IMR-90 (cell line): ENCODE results near the gene SCP2D1. TPM values are rescaled to one million over a fixed set of nuclear protein-coding genes. Genes with fewer than 3 reads are reported as not detected.

Experiments
- ATAC-seq: fragments of 200-7000 bp; cut with Tn5 transposase; 2 replicates; pipeline ENCODE4 v1.9.1; 2020; ENCODE audit warnings: low read depth, mild to moderate bottlenecking, moderate library complexity
- BruUV-seq: library from RNA; stranded (reverse); fragments of 400-500 nt; replicated peaks from 2 replicates; lab custom pipeline; 2021; lab: Mats Ljungman, UMichigan
- CTCF ChIA-PET: fragments of 300-600 bp; formaldehyde crosslinking; extraction: SDS; loops from one replicate; lab custom pipeline; 2021; ENCODE audit warnings: antibody characterized with exemption; lab: Yijun Ruan, JAX
- POLR2A ChIA-PET: fragments of 300-600 bp; sonication (Branson Sonifier 250); formaldehyde crosslinking; loops from one replicate; lab custom pipeline; 2022; ENCODE audit warnings: antibody characterized with exemption; ENCODE audit not compliant: unreplicated experiment; lab: Charles Lee
- DNase-seq: peaks from one replicate; pipeline ENCODE4 v3.0.0; 2013
- H2AFZ ChIP-seq: replicated peaks from 2 replicates; pipeline ENCODE3; 2013; ENCODE audit warnings: low read length, mild to moderate bottlenecking; ENCODE audit not compliant: poor library complexity
- H2AK5ac ChIP-seq: 2 replicates; pipeline ENCODE4 v1.6.1; 2013; ENCODE audit warnings: low read depth, low read length, inconsistent platforms
- H2AK9ac ChIP-seq: replicated peaks from 2 replicates; pipeline ENCODE3; 2013; ENCODE audit warnings: mild to moderate bottlenecking, low read depth, low read length, moderate library complexity; ENCODE audit not compliant: poor library complexity
- H2BK120ac ChIP-seq: 2 replicates; pipeline ENCODE4 v1.6.1; 2013; ENCODE audit warnings: low read depth, low read length, inconsistent platforms
- H2BK15ac ChIP-seq: 3 replicates; pipeline ENCODE4 v1.6.1; 2013; ENCODE audit warnings: low read depth, low read length, inconsistent platforms
- H2BK20ac ChIP-seq: 2 replicates; pipeline ENCODE4 v1.6.1; 2013; ENCODE audit warnings: low read depth, mild to moderate bottlenecking, inconsistent platforms, low read length, moderate library complexity
- H2BK5ac ChIP-seq: 2 replicates; pipeline ENCODE4 v1.6.1; 2013; ENCODE audit warnings: mild to moderate bottlenecking, low read depth, low read length, inconsistent platforms; ENCODE audit not compliant: poor library complexity, severe bottlenecking
- H3K14ac ChIP-seq: replicated peaks from 2 replicates; pipeline ENCODE4 v1.6.1; 2013; ENCODE audit warnings: low read depth, low read length, inconsistent platforms
- H3K18ac ChIP-seq: 2 replicates; pipeline ENCODE4 v1.6.1; 2013; ENCODE audit warnings: low read depth, low read length, control low read depth
- H3K23ac ChIP-seq: 2 replicates; pipeline ENCODE4 v1.6.1; 2013; ENCODE audit warnings: low read depth, low read length, inconsistent platforms
- H3K27ac ChIP-seq: 2 replicates; pipeline ENCODE4 v1.5.1; 2013; ENCODE audit warnings: mild to moderate bottlenecking, control low read depth, low read length; ENCODE audit not compliant: insufficient read depth
- H3K27me3 ChIP-seq: 2 replicates; pipeline ENCODE4 v1.6.1; 2013; ENCODE audit warnings: low read length; ENCODE audit not compliant: control insufficient read depth, insufficient read depth
- H3K36me3 ChIP-seq: 2 replicates; pipeline ENCODE4 v1.6.1; 2013; ENCODE audit warnings: low read length, mixed read lengths; ENCODE audit not compliant: control insufficient read depth, insufficient read depth
- H3K4ac ChIP-seq: 2 replicates; pipeline ENCODE4 v1.6.1; 2013; ENCODE audit warnings: low read depth, low read length, inconsistent platforms
- H3K4me1 ChIP-seq: 2 replicates; pipeline ENCODE4 v1.6.1; 2013; ENCODE audit warnings: low read length, mixed read lengths; ENCODE audit not compliant: control insufficient read depth, insufficient read depth
- H3K4me2 ChIP-seq: 2 replicates; pipeline ENCODE4 v1.6.1; 2013; ENCODE audit warnings: low read depth, mild to moderate bottlenecking, control low read depth, low read length, moderate library complexity
- H3K4me3 ChIP-seq: 2 replicates; pipeline ENCODE4 v1.5.1; 2013; ENCODE audit warnings: low read depth, mild to moderate bottlenecking, control low read depth, low read length, moderate library complexity; ENCODE audit not compliant: insufficient read depth
- H3K56ac ChIP-seq: 2 replicates; pipeline ENCODE4 v1.6.1; 2013; ENCODE audit warnings: low read length, inconsistent platforms; ENCODE audit not compliant: insufficient read depth; ENCODE audit errors: extremely low read depth
- H3K79me1 ChIP-seq, 2 experiments: 2 replicates each; pipeline ENCODE4 v1.6.1; 2013; ENCODE audit warnings: low read length in 2 of 2, inconsistent platforms in 1 of 2, low read depth in 1 of 2
- H3K9ac ChIP-seq: 2 replicates; pipeline ENCODE4 v1.6.1; 2013; ENCODE audit warnings: low read depth, low read length, control low read depth
- H3K9me1 ChIP-seq: 2 replicates; pipeline ENCODE4 v1.6.1; 2013; ENCODE audit warnings: low read length, inconsistent platforms; ENCODE audit not compliant: insufficient read depth
- H3K9me3 ChIP-seq: 2 replicates; pipeline ENCODE4 v1.6.1; 2013; ENCODE audit warnings: low read length; ENCODE audit not compliant: control insufficient read depth, insufficient read depth
- H4K20me1 ChIP-seq: 2 replicates; pipeline ENCODE4 v1.6.1; 2013; ENCODE audit warnings: low read length, inconsistent platforms; ENCODE audit not compliant: insufficient read depth
- H4K5ac ChIP-seq: 2 replicates; pipeline ENCODE4 v1.6.1; 2013; ENCODE audit warnings: mild to moderate bottlenecking, low read depth, low read length, control low read depth
- H4K8ac ChIP-seq, 2 experiments: 2 replicates each; pipeline ENCODE4 v1.6.1; 2013; ENCODE audit warnings: low read depth in 2 of 2, low read length in 2 of 2, control low read depth in 1 of 2, inconsistent platforms in 1 of 2
- H4K91ac ChIP-seq: 2 replicates; pipeline ENCODE4 v1.6.1; 2013; ENCODE audit warnings: low read depth, low read length, inconsistent platforms; ENCODE audit not compliant: insufficient read depth
- BHLHE40 ChIP-seq: fragments of 150-350 bp; IDR thresholded peaks from 2 replicates; pipeline ENCODE4 v1.6.1; 2016; ENCODE audit warnings: mild to moderate bottlenecking, low read depth, low read length
- CEBPB ChIP-seq: IDR thresholded peaks from 2 replicates; pipeline ENCODE4 v1.6.1; 2012; ENCODE audit warnings: low read depth, low read length, improper control_type of control experiment
- CHD1 ChIP-seq: IDR thresholded peaks from 2 replicates; pipeline ENCODE4 v1.6.1; 2012; ENCODE audit warnings: low read depth, low read length, improper control_type of control experiment
- FOS ChIP-seq: fragments of 150-350 bp; IDR thresholded peaks from 2 replicates; pipeline ENCODE4 v1.6.1; 2016; ENCODE audit warnings: low read depth, low read length
- MAZ ChIP-seq: IDR thresholded peaks from 2 replicates; pipeline ENCODE4 v1.6.1; 2012; ENCODE audit warnings: low read depth, mild to moderate bottlenecking, low read length, improper control_type of control experiment, moderate library complexity, borderline replicate concordance
- MXI1 ChIP-seq: IDR thresholded peaks from 2 replicates; pipeline ENCODE4 v1.6.1; 2012; ENCODE audit warnings: low read depth, mild to moderate bottlenecking, low read length, moderate library complexity, borderline replicate concordance
- NFE2L2 ChIP-seq: fragments of 150-350 bp; IDR thresholded peaks from 2 replicates; pipeline ENCODE4 v1.6.1; 2016; ENCODE audit warnings: low read depth, mild to moderate bottlenecking, low read length
- POLR2A ChIP-seq: IDR thresholded peaks from 2 replicates; pipeline ENCODE4 v1.6.1; 2012; ENCODE audit warnings: mild to moderate bottlenecking, low read depth, low read length
- RAD21 ChIP-seq: IDR thresholded peaks from 2 replicates; pipeline ENCODE4 v1.6.1; 2012; ENCODE audit warnings: low read length, improper control_type of control experiment
- RCOR1 ChIP-seq: IDR thresholded peaks from 2 replicates; pipeline ENCODE4 v1.6.1; 2012; ENCODE audit warnings: mild to moderate bottlenecking, low read length, improper control_type of control experiment; ENCODE audit not compliant: insufficient replicate concordance
- SMC3 ChIP-seq: fragments of 150-350 bp; IDR thresholded peaks from 2 replicates; pipeline ENCODE4 v1.6.1; 2016; ENCODE audit warnings: low read depth, mild to moderate bottlenecking, antibody characterized with exemption, low read length, moderate library complexity
- USF2 ChIP-seq: fragments of 150-350 bp; IDR thresholded peaks from 2 replicates; pipeline ENCODE4 v1.6.1; 2017; ENCODE audit warnings: mild to moderate bottlenecking, antibody characterized with exemption, low read length, low read depth
- WGBS, 2 experiments: methylation state at CpG; one replicate each; pipeline versions ENCODE4 v1.1.5 to v1.1.7; 2013; ENCODE audit warnings: missing lambda C conversion rate in 2 of 2; ENCODE audit not compliant: insufficient read length in 1 of 2; ENCODE audit errors: extremely low coverage in 2 of 2; 5-methylcytosine and 5-hydroxymethylcytosine counted together
- dilution Hi-C: fragments of 300-500 bp; cut with HindIII; formaldehyde crosslinking; loops from one replicate; pipeline ENCODE4 v1.14.3; 2018; ENCODE audit warnings: low sequenced_read_pairs; ENCODE audit not compliant: unreplicated experiment
- in situ Hi-C: fragments of 300-500 bp; cut with MboI; formaldehyde crosslinking; loops from 3 replicates; pipeline ENCODE4 v1.14.3; 2019; ENCODE audit warnings: low sequenced_read_pairs, inconsistent platforms, mixed read lengths
- intact Hi-C: fragments of 100-400 bp; cut with micrococcal nuclease; formaldehyde crosslinking; loops from 2 replicates; pipeline ENCODE4 v1.10.0; 2022
- polyA plus RNA-seq, 3 experiments: library from polyadenylated mRNA; depleted of rRNA; stranded (reverse); fragments of >200 nt; gene quantifications; 2 replicates each; pipeline ENCODE4 v1.2.3, GENCODE V29; 2012; ENCODE audit warnings: low replicate concordance in 1 of 3
- total RNA-seq: library from RNA; depleted of rRNA; stranded (reverse); fragments of >200 nt; gene quantifications from 2 replicates; pipeline ENCODE4 v1.2.3, GENCODE V29; 2012

Gene SCP2D1
- total and polyA plus RNA-seq, 2 of the 4 experiments (the other 2 are of a cell fraction) = not detected

- H3K79me1 ChIP-seq = no peaks in the 10 kb centered on the region
- H3K4me2 ChIP-seq = no peak overlapping the region
- H2BK120ac ChIP-seq = no peak overlapping the region
- H3K9ac ChIP-seq = no peak overlapping the region
- no peak overlapping the region for H3K56ac ChIP-seq
- CTCF ChIA-PET = no interaction called here
- dilution Hi-C loops = no loop called here
- no peaks in the 10 kb centered on the region for H3K27me3 ChIP-seq
- H3K9me3 ChIP-seq = no peaks in the 10 kb centered on the region
- TF ChIP-seq CHD1 (no peak), MXI1 (no peak), CEBPB (no peak), RCOR1 (no peak), BHLHE40 (no peak), NFE2L2 (no peak), USF2 (no peak), MAZ (no peak), RAD21 (no peak), FOS (no peak), SMC3 (no peak), POLR2A (no peak)
- H3K4me3 ChIP-seq = no peak overlapping the region
- no peak overlapping the region for H3K18ac ChIP-seq
- H4K8ac ChIP-seq = no peak overlapping the region
- H2AK9ac ChIP-seq = no peak overlapping the region
- H3K14ac ChIP-seq = no peak overlapping the region
- no peak overlapping the region for H3K23ac ChIP-seq
- H2BK15ac ChIP-seq = no peak overlapping the region
- H4K5ac ChIP-seq = no peak overlapping the region
- H3K4ac ChIP-seq = no peak overlapping the region
- intact Hi-C loops = no loop called here
- no peak overlapping the region for H2BK5ac ChIP-seq
- POLR2A ChIA-PET = no interaction called here
- ATAC-seq (no peak), DNase-seq (no peak)
- BruUV-seq = no TSS peak
- H3K9me1 ChIP-seq = no peaks in the 10 kb centered on the region
- no peak overlapping the region for H2AK5ac ChIP-seq
- 3% methylated on average over 5 of the region's 7 CpGs; no CpG with 5 or more reads in 1 of the 2 experiments for WGBS, 2 experiments
- H3K36me3 ChIP-seq = no peaks in the 10 kb centered on the region
- in situ Hi-C loops = no loop called here
- no peak overlapping the region for H4K91ac ChIP-seq
- H3K4me1 ChIP-seq = no peaks in the 10 kb centered on the region
- H3K27ac ChIP-seq = no peak overlapping the region
- H2BK20ac ChIP-seq = no peak overlapping the region
- no peak overlapping the region for H2AFZ ChIP-seq
- no peaks in the 10 kb centered on the region for H4K20me1 ChIP-seq
Measured at GRCh38 chr20:18802012-18802634, 11.5 kb upstream of the SCP2D1 start.
